Activated CD4-positive, alpha-beta T cell treated with anti-CD3 and anti-CD28 coated beads, Interleukin-2, amount 10 ng/mL, durations not matched to agents 24 days and 14 days (primary cell): ENCODE measurements around the gene BTBD9. TPM values are rescaled to one million over a fixed set of nuclear protein-coding genes. Genes with fewer than 3 reads are reported as not detected.

Experiments used
- DNase-seq: peaks from one replicate; pipeline ENCODE4 v3.0.0; 2022
- H3K27ac Mint-ChIP-seq: one replicate; pipeline ENCODE4 v1.8.0; 2022; ENCODE audit warnings: mild to moderate bottlenecking, mixed read lengths
- H3K27me3 Mint-ChIP-seq: one replicate; pipeline ENCODE4 v1.8.0; 2022; ENCODE audit warnings: mixed read lengths
- H3K36me3 Mint-ChIP-seq: one replicate; pipeline ENCODE4 v1.8.0; 2022; ENCODE audit warnings: low read depth, mild to moderate bottlenecking, mixed read lengths
- H3K4me1 Mint-ChIP-seq: one replicate; pipeline ENCODE4 v1.8.0; 2021; ENCODE audit warnings: mixed read lengths
- H3K4me3 Mint-ChIP-seq: one replicate; pipeline ENCODE4 v1.8.0; 2022; ENCODE audit warnings: mild to moderate bottlenecking, moderate library complexity, mixed read lengths
- H3K9me3 Mint-ChIP-seq: one replicate; pipeline ENCODE4 v1.8.0; 2021; ENCODE audit warnings: mixed read lengths
- intact Hi-C: fragments of 100-400 bp; cut with micrococcal nuclease; formaldehyde crosslinking; loops from one replicate; pipeline ENCODE4 v1.15.1; 2023
- total RNA-seq: library from RNA; stranded (reverse); gene quantifications from 2 replicates; pipeline ENCODE4 v1.2.3, GENCODE V29; 2022

The BTBD9 gene
- total RNA-seq, 1 donor from 2014 or later, result 12.4 TPM

GRCh38 chr6:38287487-38287886 lies 352.2 kb downstream of the BTBD9 start:
- H3K4me1 Mint-ChIP-seq, result peaks cover 12% of the 10 kb centered on the region
- no peak overlapping the region for H3K4me3 Mint-ChIP-seq
- H3K36me3 Mint-ChIP-seq, result peaks cover 9% of the 10 kb centered on the region
- DNase-seq, result no peak
- intact Hi-C loops, result no loop called here
- H3K27ac Mint-ChIP-seq, result no peak overlapping the region
- H3K9me3 Mint-ChIP-seq, result peaks cover 4% of the 10 kb centered on the region
- H3K27me3 Mint-ChIP-seq, result no peaks in the 10 kb centered on the region

- Mint-ChIP-seq H3K4me1 (peaks cover 12% of the 10 kb centered on the region), H3K4me3 (no peak overlapping the region), H3K27ac (peak overlapping the region; percentile 14), H3K36me3 (peaks cover 9% of the 10 kb centered on the region), H3K9me3 (peaks cover 4% of the 10 kb centered on the region), H3K27me3 (no peaks in the 10 kb centered on the region)
- DNase-seq, result no peak
- intact Hi-C loops, result no loop called here
These were observed 354.8 kb downstream of the BTBD9 start for GRCh38 chr6:38284802-38285394.

DNA sequence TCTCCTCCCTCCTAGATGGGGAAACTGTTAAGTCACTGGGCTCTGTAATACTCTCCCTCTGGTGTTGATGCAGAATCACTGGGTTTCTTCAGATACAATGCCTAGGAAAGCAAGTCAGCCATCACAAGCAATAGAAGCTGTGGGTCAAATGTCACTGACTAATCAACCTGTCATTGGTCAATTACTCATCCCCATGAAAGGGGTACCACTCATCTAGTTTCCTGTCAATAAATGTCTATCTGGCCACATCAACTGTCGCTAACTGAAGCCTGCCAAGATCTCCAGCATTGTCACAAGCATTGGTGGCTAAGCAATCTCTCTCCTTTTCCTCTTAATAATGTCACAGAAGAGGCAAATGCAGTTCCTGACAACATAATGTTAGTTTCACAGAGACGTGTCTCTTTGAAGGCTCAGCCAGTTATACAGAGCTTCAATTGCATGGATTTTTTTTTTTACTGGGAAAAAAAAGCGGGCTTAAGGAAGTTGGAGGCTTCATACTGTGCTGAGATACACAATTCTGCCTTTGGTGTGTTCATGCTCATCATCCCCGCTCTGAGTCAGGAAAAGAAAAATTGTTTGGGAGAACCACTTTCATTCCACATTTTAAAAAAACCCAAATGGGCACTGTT lies 355.9 kb downstream of the BTBD9 start:
- H3K27me3 Mint-ChIP-seq, result no peaks in the 10 kb centered on the region
- H3K4me1 Mint-ChIP-seq, result peaks cover 12% of the 10 kb centered on the region
- peaks cover 4% of the 10 kb centered on the region for H3K9me3 Mint-ChIP-seq
- DNase-seq, result no peak
- peak overlapping the region; percentile 6 for H3K27ac Mint-ChIP-seq
- intact Hi-C loops, result no loop called here
- H3K4me3 Mint-ChIP-seq, result no peak overlapping the region
- H3K36me3 Mint-ChIP-seq, result peaks cover 9% of the 10 kb centered on the region

GRCh38 chr6:38282911-38283310 lies 356.8 kb downstream of the BTBD9 start:
- intact Hi-C loops, result no loop called here
- Mint-ChIP-seq H3K4me1 (peaks cover 12% of the 10 kb centered on the region), H3K9me3 (peaks cover 4% of the 10 kb centered on the region), H3K36me3 (peaks cover 5% of the 10 kb centered on the region), H3K4me3 (no peak overlapping the region), H3K27ac (no peak overlapping the region), H3K27me3 (no peaks in the 10 kb centered on the region)
- no peak for DNase-seq

GRCh38 chr6:38281126-38281525 lies 358.6 kb downstream of the BTBD9 start:
- intact Hi-C loops, result no loop called here
- H3K4me3 Mint-ChIP-seq, result no peak overlapping the region
- H3K27me3 Mint-ChIP-seq, result no peaks in the 10 kb centered on the region
- H3K9me3 Mint-ChIP-seq, result peaks cover 4% of the 10 kb centered on the region
- H3K4me1 Mint-ChIP-seq, result peaks cover 12% of the 10 kb centered on the region
- peaks cover 5% of the 10 kb centered on the region for H3K36me3 Mint-ChIP-seq
- DNase-seq, result no peak
- H3K27ac Mint-ChIP-seq, result no peak overlapping the region

DNA sequence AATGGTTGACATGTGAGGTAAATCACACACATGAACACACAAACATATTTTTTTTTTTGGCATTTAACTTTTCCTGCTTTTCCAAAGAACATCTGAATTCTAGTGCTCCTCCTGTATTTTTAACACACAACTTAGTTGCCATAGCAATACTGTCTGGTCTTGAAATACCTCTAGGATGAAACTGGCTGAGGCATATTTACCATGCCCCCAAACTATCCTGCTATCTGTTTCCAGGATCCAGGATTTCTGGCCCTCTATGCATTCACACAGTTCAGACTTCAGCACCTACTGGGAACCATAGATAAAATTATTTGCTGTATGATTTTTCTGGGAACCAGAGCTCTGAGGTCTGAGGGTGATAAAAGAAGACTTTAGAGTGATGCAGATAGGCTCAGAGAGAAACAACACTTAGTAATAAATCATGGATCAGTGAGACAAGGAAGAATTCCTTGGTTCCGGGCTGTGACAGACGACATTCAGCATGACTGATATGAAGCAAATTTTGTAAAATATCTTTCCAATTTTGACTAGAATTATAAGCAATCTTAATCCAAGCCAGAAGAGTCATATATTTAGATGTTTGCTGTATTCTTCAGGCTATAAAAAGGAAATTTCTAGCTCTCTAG lies 359.7 kb downstream of the BTBD9 start:
- no peaks in the 10 kb centered on the region for H3K27me3 Mint-ChIP-seq
- no peak overlapping the region for H3K27ac Mint-ChIP-seq
- H3K36me3 Mint-ChIP-seq, result peaks cover 3% of the 10 kb centered on the region
- H3K4me3 Mint-ChIP-seq, result no peak overlapping the region
- no peak for DNase-seq
- peaks cover 11% of the 10 kb centered on the region for H3K4me1 Mint-ChIP-seq
- intact Hi-C loops, result no loop called here
- peaks cover 2% of the 10 kb centered on the region for H3K9me3 Mint-ChIP-seq

DNA sequence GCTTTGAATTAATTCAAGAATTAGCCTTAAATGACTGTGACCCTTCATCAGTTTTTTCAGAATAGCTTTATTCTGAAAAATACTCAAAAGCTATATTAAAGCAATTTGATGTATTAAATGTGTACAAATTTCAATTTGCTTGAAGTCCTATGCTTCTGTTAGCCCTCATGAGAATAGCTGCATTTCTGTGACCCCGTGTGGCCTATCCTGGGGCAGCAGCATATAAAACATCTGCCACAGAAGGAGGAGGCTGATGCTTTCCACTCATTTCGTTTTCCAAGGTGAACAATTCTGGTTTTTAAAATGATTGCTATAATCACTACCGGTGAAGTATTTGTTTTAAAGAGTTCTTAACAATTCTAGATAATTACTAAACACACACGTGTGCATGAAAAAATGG lies 360.3 kb downstream of the BTBD9 start:
- H3K4me1 Mint-ChIP-seq, result peaks cover 8% of the 10 kb centered on the region
- DNase-seq, result no peak
- intact Hi-C loops, result no loop called here
- peaks cover 2% of the 10 kb centered on the region for H3K36me3 Mint-ChIP-seq
- H3K27me3 Mint-ChIP-seq, result no peaks in the 10 kb centered on the region
- H3K4me3 Mint-ChIP-seq, result no peak overlapping the region
- H3K27ac Mint-ChIP-seq, result no peak overlapping the region
- no peaks in the 10 kb centered on the region for H3K9me3 Mint-ChIP-seq

DNA sequence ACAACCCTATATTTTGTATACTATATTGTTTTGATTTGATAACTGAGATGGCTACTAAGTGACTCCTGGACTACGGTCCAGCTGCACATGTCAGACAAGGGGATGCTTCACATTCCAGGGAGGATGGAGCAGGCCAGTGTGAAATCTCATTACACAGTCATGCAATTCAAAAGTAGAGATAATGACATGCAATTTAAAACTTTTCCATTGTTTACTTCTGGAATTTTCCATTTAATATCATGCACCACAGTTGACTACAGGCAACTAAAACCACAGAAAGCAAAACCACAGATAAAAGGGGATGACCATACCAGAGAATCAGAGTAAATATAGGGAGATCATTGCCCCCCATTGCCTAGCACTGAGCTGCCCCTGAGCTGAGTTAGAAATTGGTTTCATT lies 366.4 kb downstream of the BTBD9 start:
- Mint-ChIP-seq H3K9me3 (no peaks in the 10 kb centered on the region), H3K27me3 (no peaks in the 10 kb centered on the region), H3K4me1 (no peaks in the 10 kb centered on the region), H3K4me3 (no peak overlapping the region), H3K27ac (no peak overlapping the region), H3K36me3 (peaks cover 2% of the 10 kb centered on the region)
- DNase-seq, result no peak
- intact Hi-C loops, result no loop called here

DNA sequence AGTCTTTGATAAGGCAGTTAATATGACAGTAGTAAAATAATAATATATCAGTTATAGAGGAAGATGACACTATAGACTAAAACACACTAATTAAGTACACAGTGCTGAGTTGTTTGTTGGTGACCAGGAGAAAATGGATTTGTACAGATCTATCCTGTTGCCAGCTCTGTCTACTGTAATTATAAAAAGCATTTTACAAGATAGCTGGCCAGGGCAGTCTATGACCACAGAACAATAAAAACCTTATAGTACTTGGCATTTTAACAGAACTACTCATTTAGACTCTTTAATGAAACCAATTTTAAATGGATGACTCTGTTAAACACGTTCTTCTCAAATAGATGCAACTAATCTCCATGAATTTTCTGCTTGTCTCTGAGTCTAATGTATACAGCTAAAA lies 367.5 kb downstream of the BTBD9 start:
- no peaks in the 10 kb centered on the region for H3K4me1 Mint-ChIP-seq
- peaks cover 2% of the 10 kb centered on the region for H3K36me3 Mint-ChIP-seq
- DNase-seq, result no peak
- H3K4me3 Mint-ChIP-seq, result no peak overlapping the region
- no peak overlapping the region for H3K27ac Mint-ChIP-seq
- no peaks in the 10 kb centered on the region for H3K27me3 Mint-ChIP-seq
- H3K9me3 Mint-ChIP-seq, result no peaks in the 10 kb centered on the region
- intact Hi-C loops, result no loop called here

DNA sequence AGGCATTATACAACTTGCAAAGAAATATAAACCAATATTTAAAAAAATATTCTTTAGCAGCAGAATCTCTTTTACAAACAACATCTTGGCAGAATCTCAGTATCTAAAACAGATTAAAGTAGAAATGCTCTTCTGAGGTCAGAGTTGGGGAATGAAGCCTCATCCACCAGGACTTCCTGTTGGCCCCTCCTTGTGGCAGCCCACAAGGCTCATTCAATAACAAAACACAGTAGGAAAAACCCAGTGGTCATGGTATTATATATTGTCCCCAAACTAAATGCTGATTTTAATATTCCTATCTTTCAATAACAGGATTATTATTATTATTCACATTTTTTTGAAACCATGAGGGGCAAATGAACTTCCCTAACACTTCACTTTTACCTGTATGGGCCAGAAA lies 368.6 kb downstream of the BTBD9 start:
- Mint-ChIP-seq H3K4me3 (no peak overlapping the region), H3K9me3 (no peaks in the 10 kb centered on the region)

GRCh38 chr6:38270367-38270766 lies 369.4 kb downstream of the BTBD9 start:
- Mint-ChIP-seq H3K4me3 (no peak overlapping the region), H3K36me3 (no peaks in the 10 kb centered on the region), H3K27ac (no peak overlapping the region), H3K27me3 (no peaks in the 10 kb centered on the region), H3K4me1 (no peaks in the 10 kb centered on the region), H3K9me3 (no peaks in the 10 kb centered on the region)
- no peak for DNase-seq
- intact Hi-C loops, result no loop called here

More for the DNA sequence above, 368.6 kb downstream of the BTBD9 start:
- Mint-ChIP-seq H3K4me1 (no peaks in the 10 kb centered on the region), H3K27ac (no peak overlapping the region), H3K27me3 (no peaks in the 10 kb centered on the region), H3K36me3 (no peaks in the 10 kb centered on the region)
- no peak for DNase-seq
- intact Hi-C loops, result no loop called here

- H3K9me3 Mint-ChIP-seq, result no peaks in the 10 kb centered on the region
- no peak for DNase-seq
- no peaks in the 10 kb centered on the region for H3K4me1 Mint-ChIP-seq
- no peaks in the 10 kb centered on the region for H3K27me3 Mint-ChIP-seq
- no peak overlapping the region for H3K4me3 Mint-ChIP-seq
- intact Hi-C loops, result no loop called here
- H3K27ac Mint-ChIP-seq, result no peak overlapping the region
- H3K36me3 Mint-ChIP-seq, result no peaks in the 10 kb centered on the region
These were observed 370.1 kb downstream of the BTBD9 start for GRCh38 chr6:38269461-38270172.

DNA sequence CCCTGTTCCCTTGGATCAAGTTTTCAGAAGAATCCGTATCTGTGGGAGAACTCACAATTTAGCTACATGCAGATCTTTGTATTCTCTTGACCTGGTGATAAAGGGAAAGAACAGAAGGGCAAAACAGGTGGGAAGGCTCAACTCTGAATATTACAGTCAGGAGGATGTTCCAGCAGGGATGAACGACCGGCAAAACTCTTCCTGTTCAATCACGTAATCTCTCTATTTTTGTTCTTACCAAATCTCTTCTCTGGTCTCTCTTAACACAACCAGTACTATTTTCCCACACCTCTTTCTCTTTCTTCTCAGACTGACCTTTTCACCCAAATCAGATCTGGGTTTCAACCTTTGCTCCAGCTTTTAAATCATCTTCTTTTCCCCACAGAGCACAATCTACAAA lies 371.4 kb downstream of the BTBD9 start:
- intact Hi-C loops, result no loop called here
- Mint-ChIP-seq H3K27ac (no peak overlapping the region), H3K4me1 (no peaks in the 10 kb centered on the region), H3K27me3 (no peaks in the 10 kb centered on the region), H3K4me3 (no peak overlapping the region), H3K9me3 (no peaks in the 10 kb centered on the region), H3K36me3 (no peaks in the 10 kb centered on the region)
- DNase-seq, result no peak

DNA sequence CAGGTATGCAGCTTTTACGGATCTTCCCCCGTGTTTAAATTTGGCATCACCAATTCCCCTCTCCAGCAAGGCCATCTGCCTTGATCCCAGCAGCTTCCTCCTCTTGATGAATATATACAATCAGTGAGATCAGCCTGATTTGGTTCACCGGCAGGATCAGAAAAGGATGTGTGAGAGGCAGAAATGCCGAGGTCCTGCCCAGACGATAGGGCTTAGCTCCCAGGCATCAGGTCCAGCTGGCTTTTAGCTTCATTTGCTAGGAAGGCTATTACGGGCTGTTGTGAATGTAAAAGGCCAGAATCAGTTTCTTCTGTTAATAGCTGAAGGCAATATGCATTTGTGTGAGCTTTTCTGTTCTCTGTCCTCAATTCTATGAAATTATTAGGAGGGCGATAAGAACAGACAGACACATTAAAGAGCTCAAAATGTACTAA lies 372.8 kb downstream of the BTBD9 start:
- Mint-ChIP-seq H3K4me3 (no peak overlapping the region), H3K27ac (no peak overlapping the region), H3K27me3 (no peaks in the 10 kb centered on the region), H3K4me1 (peaks cover 3% of the 10 kb centered on the region), H3K9me3 (no peaks in the 10 kb centered on the region), H3K36me3 (no peaks in the 10 kb centered on the region)
- intact Hi-C loops, result no loop called here
- DNase-seq, result no peak
